Common myeloid progenitor, CD34-positive (primary cell): ENCODE data around the gene COPRS.
"Not testable (repeated sequence)": the region's sequence is repeated elsewhere in the genome, so short reads cannot be mapped to it uniquely, and the experiment has no call there.

Experiments
- CTCF ChIA-PET: fragments of 350-600 bp; sonication (Branson Sonifier 250); formaldehyde crosslinking; loops from one replicate; lab custom pipeline; 2021; ENCODE audit warnings: antibody characterized with exemption; lab: Charles Lee
- POLR2A ChIA-PET: fragments of 350-600 bp; sonication (Branson Sonifier 250); formaldehyde crosslinking; loops from one replicate; lab custom pipeline; 2021; ENCODE audit warnings: antibody characterized with exemption; lab: Charles Lee
- DNase-seq, 3 donors: peaks; one replicate each; pipeline versions ENCODE4 v3.0.0 to v3.0.0-alpha.2; 2013
- H3K27ac ChIP-seq, 2 experiments: 1 replicate in 1 of 2; 2 replicates in 1 of 2; pipeline ENCODE4 v1.7.0; 2013; ENCODE audit warnings: inconsistent platforms in 2 of 2, low read length in 2 of 2, mild to moderate bottlenecking in 2 of 2, low read depth in 1 of 2, moderate library complexity in 1 of 2; ENCODE audit not compliant: severe bottlenecking in 2 of 2, insufficient read depth in 1 of 2, poor library complexity in 1 of 2
- H3K27me3 ChIP-seq, 5 experiments: replicated peaks in 2 of 5; 1 replicate in 3 of 5; 2 replicates in 2 of 5; pipeline versions ENCODE4 v1.6.1 to v1.7.0; 2013; ENCODE audit warnings: low read length in 4 of 5, mild to moderate bottlenecking in 2 of 5, moderate library complexity in 2 of 5, inconsistent platforms in 1 of 5; ENCODE audit not compliant: insufficient read depth in 5 of 5, control insufficient read depth in 4 of 5
- H3K36me3 ChIP-seq, 4 experiments: 1 replicate in 2 of 4; 2 replicates in 2 of 4; pipeline versions ENCODE4 v1.6.1 to v1.7.0; 2013; ENCODE audit warnings: low read length in 3 of 4, control low read depth in 1 of 4, mild to moderate bottlenecking in 1 of 4; ENCODE audit not compliant: control insufficient read depth in 4 of 4, insufficient read depth in 4 of 4
- H3K4me1 ChIP-seq, 4 experiments: 1 replicate in 3 of 4; 2 replicates in 1 of 4; pipeline versions ENCODE4 v1.6.1 to v1.7.1; 2013; ENCODE audit warnings: low read length in 3 of 4, mild to moderate bottlenecking in 3 of 4, control low read depth in 1 of 4, inconsistent platforms in 1 of 4, moderate library complexity in 1 of 4; ENCODE audit not compliant: control insufficient read depth in 4 of 4, insufficient read depth in 4 of 4; ENCODE audit errors: control extremely low read depth in 1 of 4
- H3K4me3 ChIP-seq, 7 experiments: 1 replicate in 4 of 7; 2 replicates in 3 of 7; pipeline versions ENCODE4 v1.5.1 to v1.7.0; 2013; ENCODE audit warnings: mild to moderate bottlenecking in 7 of 7, low read length in 6 of 7, moderate library complexity in 6 of 7, inconsistent platforms in 2 of 7, low read depth in 2 of 7, control low read depth in 1 of 7; ENCODE audit not compliant: insufficient read depth in 4 of 7, control insufficient read depth in 1 of 7; ENCODE audit errors: extremely low read depth in 1 of 7
- H3K9me3 ChIP-seq, 5 experiments: 1 replicate in 4 of 5; 2 replicates in 1 of 5; pipeline versions ENCODE4 v1.6.1 to v1.7.1; 2013; ENCODE audit warnings: low read length in 4 of 5, mild to moderate bottlenecking in 2 of 5, inconsistent platforms in 1 of 5, low read depth in 1 of 5, moderate library complexity in 1 of 5; ENCODE audit not compliant: control insufficient read depth in 4 of 5, insufficient read depth in 2 of 5; ENCODE audit errors: control extremely low read depth in 1 of 5
- whole genome bisulfite sequencing: methylation state at CpG from one replicate; pipeline ENCODE4 v1.1.5; 2013; ENCODE audit not compliant: insufficient coverage; 5-methylcytosine and 5-hydroxymethylcytosine counted together

The COPRS gene

GRCh38 chr17:31825961-31826691 lies 32.9 kb downstream of the COPRS start:
- peak overlapping the region in 1 of 7 experiments; percentile 1 for H3K4me3 ChIP-seq
- peaks cover 0 to 11% (median 5%) of the 10 kb centered on the region in 4 experiments for H3K4me1 ChIP-seq
- WGBS: 67% methylated on average over 12 of the region's 14 CpGs
- CTCF ChIA-PET: interaction anchor here (0.8 kb wide), 1 partner anchor 15 kb away, joined by 3 read pairs; no protein-coding TSS in a partner anchor
- POLR2A ChIA-PET: no interaction called here
- no peaks in the 10 kb centered on the region for H3K36me3 ChIP-seq
- no peaks in the 10 kb centered on the region for H3K27me3 ChIP-seq
- DNase-seq: peak; percentile 46 to 89 (median 77)
- no peaks in the 10 kb centered on the region for H3K9me3 ChIP-seq
- no peak overlapping the region for H3K27ac ChIP-seq

- CTCF ChIA-PET: no interaction called here
- no peak for DNase-seq
- H3K27me3 ChIP-seq: no peaks in the 10 kb centered on the region
- peaks cover 0 to 11% (median 5%) of the 10 kb centered on the region in 4 experiments for H3K4me1 ChIP-seq
- POLR2A ChIA-PET: interaction anchor here (0.6 kb wide), 1 partner anchor 174 kb away, joined by 4 read pairs; no protein-coding TSS in a partner anchor
- H3K27ac ChIP-seq: no peak overlapping the region
- WGBS: 100% methylated on average over 2 of the region's 7 CpGs
- no peak overlapping the region for H3K4me3 ChIP-seq
- no peaks in the 10 kb centered on the region for H3K9me3 ChIP-seq
- H3K36me3 ChIP-seq: no peaks in the 10 kb centered on the region
Measured at GRCh38 chr17:31824766-31825360, 34.2 kb downstream of the COPRS start.

- no peak for DNase-seq
- Histone ChIP-seq H3K27me3 (no peaks in the 10 kb centered on the region), H3K9me3 (no peaks in the 10 kb centered on the region), H3K27ac (no peak overlapping the region), H3K36me3 (no peaks in the 10 kb centered on the region), H3K4me1 (peaks cover 0 to 11% (median 5%) of the 10 kb centered on the region in 4 experiments), H3K4me3 (no peak overlapping the region)
- CTCF ChIA-PET: no interaction called here
- POLR2A ChIA-PET: no interaction called here
- no CpG with 5 or more reads among the region's 3 CpGs for WGBS
Measured at GRCh38 chr17:31823014-31823413, 36.0 kb downstream of the COPRS start.

GRCh38 chr17:31820691-31821435 lies 38.2 kb downstream of the COPRS start:
- Histone ChIP-seq H3K36me3 (no peaks in the 10 kb centered on the region), H3K27ac (no peak overlapping the region), H3K27me3 (no peaks in the 10 kb centered on the region), H3K4me3 (no peak overlapping the region), H3K9me3 (no peaks in the 10 kb centered on the region), H3K4me1 (peaks cover 0 to 4% (median 1%) of the 10 kb centered on the region in 4 experiments)
- no peak for DNase-seq
- ChIA-PET POLR2A (no interaction called here), CTCF (interaction anchor here (1.1 kb wide), 1 partner anchor 20 kb away, joined by 3 read pairs; no protein-coding TSS in a partner anchor)
- WGBS: 94% methylated on average over 2 of the region's 5 CpGs

- H3K4me3 ChIP-seq: no peak overlapping the region
- H3K9me3 ChIP-seq: no peaks in the 10 kb centered on the region
- WGBS: 98% methylated on average over 5 of the region's 5 CpGs
- H3K36me3 ChIP-seq: no peaks in the 10 kb centered on the region
- no peaks in the 10 kb centered on the region for H3K27me3 ChIP-seq
- no peaks in the 10 kb centered on the region for H3K4me1 ChIP-seq
- ChIA-PET CTCF (no interaction called here), POLR2A (no interaction called here)
- DNase-seq: no peak
- H3K27ac ChIP-seq: no peak overlapping the region
Measured at GRCh38 chr17:31819578-31819977, 39.5 kb downstream of the COPRS start.

GRCh38 chr17:31818863-31819262 lies 40.2 kb downstream of the COPRS start:
- H3K27me3 ChIP-seq, H3K4me3 ChIP-seq, DNase-seq, CTCF ChIA-PET, H3K9me3 ChIP-seq, POLR2A ChIA-PET, H3K4me1 ChIP-seq, H3K27ac ChIP-seq, H3K36me3 ChIP-seq: not testable (repeated sequence)
- 100% methylated on average over 7 of the region's 7 CpGs for WGBS
